H1 (cell line): ENCODE results near the gene GPR37. TPM values are rescaled to one million over a fixed set of nuclear protein-coding genes. Genes with fewer than 3 reads are reported as not detected.

Experiments used
- CTCF ChIA-PET: fragments of 300-600 bp; sonication (Branson Sonifier 250); formaldehyde crosslinking; loops from one replicate; lab custom pipeline; 2021; ENCODE audit not compliant: partially characterized antibody; lab: Charles Lee
- POLR2A ChIA-PET: fragments of 300-600 bp; sonication (Branson Sonifier 250); formaldehyde crosslinking; loops from one replicate; lab custom pipeline; 2021; ENCODE audit warnings: inconsistent platforms; ENCODE audit not compliant: partially characterized antibody; lab: Charles Lee
- DNase-seq, 2 experiments: peaks; one replicate each; pipeline versions ENCODE4 v3.0.0 to v3.0.0-alpha.2; 2010 to 2022; ENCODE audit warnings: low spot score in 2 of 2, low read depth in 1 of 2, mixed read lengths in 1 of 2
- FAIRE-seq: peaks from 2 replicates; lab custom pipeline; 2011; peaks lifted over from hg19 to GRCh38; lab: Jason Lieb, UNC
- H2AFZ ChIP-seq: 2 replicates; pipeline ENCODE4 v1.8.1; 2012; ENCODE audit warnings: low read length, inconsistent platforms
- H2AK5ac ChIP-seq: 2 replicates; pipeline ENCODE4 v1.6.1; 2013; ENCODE audit warnings: low read depth, low read length
- H2BK120ac ChIP-seq: replicated peaks from 2 replicates; pipeline ENCODE3; 2013; ENCODE audit warnings: low read depth, low read length, inconsistent platforms
- H2BK12ac ChIP-seq: 2 replicates; pipeline ENCODE4 v1.6.1; 2013; ENCODE audit warnings: low read depth, low read length
- H2BK15ac ChIP-seq: 2 replicates; pipeline ENCODE4 v1.6.1; 2013; ENCODE audit warnings: low read length
- H2BK20ac ChIP-seq: 2 replicates; pipeline ENCODE4 v1.6.1; 2013; ENCODE audit warnings: low read length
- H2BK5ac ChIP-seq: 2 replicates; pipeline ENCODE4 v1.6.1; 2013; ENCODE audit warnings: low read depth, low read length
- H3K14ac ChIP-seq: 2 replicates; pipeline ENCODE4 v1.6.1; 2013; ENCODE audit warnings: inconsistent platforms; ENCODE audit not compliant: insufficient read length
- H3K18ac ChIP-seq: 2 replicates; pipeline ENCODE4 v1.6.1; 2013; ENCODE audit warnings: low read length; ENCODE audit errors: extremely low read depth
- H3K23ac ChIP-seq: 2 replicates; pipeline ENCODE4 v1.6.1; 2013; ENCODE audit warnings: inconsistent platforms; ENCODE audit not compliant: insufficient read length
- H3K23me2 ChIP-seq: 2 replicates; pipeline ENCODE4 v1.6.1; 2013; ENCODE audit warnings: low read depth, low read length
- H3K27ac ChIP-seq: 2 replicates; pipeline ENCODE4 v1.6.1; 2011; ENCODE audit warnings: low read depth, low read length, inconsistent platforms
- H3K27me3 ChIP-seq, 4 experiments: replicated peaks in 1 of 4; 1 replicate in 1 of 4; 2 replicates in 3 of 4; pipeline versions ENCODE4 v1.6.1 to v1.8.1; 2011 to 2013; ENCODE audit warnings: low read length in 3 of 4, mild to moderate bottlenecking in 3 of 4, inconsistent platforms in 2 of 4, mixed read lengths in 2 of 4, moderate library complexity in 1 of 4; ENCODE audit not compliant: control insufficient read depth in 3 of 4, insufficient read depth in 3 of 4; ENCODE audit errors: extremely low read depth in 1 of 4
- H3K36me3 ChIP-seq, 4 experiments: 2 replicates each; pipeline versions ENCODE4 v1.6.1 to v1.8.1; 2011 to 2013; ENCODE audit warnings: mild to moderate bottlenecking in 4 of 4, low read length in 3 of 4, moderate library complexity in 2 of 4, control low read depth in 1 of 4, inconsistent platforms in 1 of 4; ENCODE audit not compliant: insufficient read depth in 4 of 4, control insufficient read depth in 2 of 4
- H3K4ac ChIP-seq: replicated peaks from 2 replicates; pipeline ENCODE3; 2013; ENCODE audit warnings: low read length, low read depth, mixed read lengths, inconsistent platforms; ENCODE audit not compliant: insufficient read length
- H3K4me1 ChIP-seq, 4 experiments: replicated peaks in 1 of 4; 1 replicate in 1 of 4; 2 replicates in 3 of 4; pipeline versions ENCODE4 v1.6.1 to v1.8.1; 2011 to 2013; ENCODE audit warnings: low read length in 3 of 4, inconsistent platforms in 2 of 4, mixed read lengths in 1 of 4; ENCODE audit not compliant: insufficient read depth in 4 of 4, control insufficient read depth in 3 of 4
- H3K4me2 ChIP-seq, 2 experiments: 2 replicates each; pipeline versions ENCODE4 v1.6.1 to v1.8.1; 2011 to 2013; ENCODE audit warnings: low read depth in 2 of 2, low read length in 2 of 2, control low read depth in 1 of 2, inconsistent platforms in 1 of 2, mild to moderate bottlenecking in 1 of 2; ENCODE audit not compliant: insufficient read depth in 1 of 2
- H3K4me3 ChIP-seq, 4 experiments: fragments of 200-600, 300-600 bp in 1 of 4; sonication (generic), shearing (Covaris generic), sonication (Bioruptor Twin) in 1 of 4; 2 replicates each; pipeline versions ENCODE4 v1.5.1 to v1.8.1; 2011 to 2016; ENCODE audit warnings: low read length in 4 of 4, low read depth in 3 of 4, control low read depth in 2 of 4, inconsistent platforms in 2 of 4, mild to moderate bottlenecking in 2 of 4, mixed read lengths in 1 of 4, moderate library complexity in 1 of 4; ENCODE audit not compliant: insufficient read depth in 2 of 4; ENCODE audit errors: extremely low read depth in 1 of 4
- H3K56ac ChIP-seq: replicated peaks from 2 replicates; pipeline ENCODE3; 2013; ENCODE audit warnings: low read depth, mild to moderate bottlenecking, mixed read lengths, low read length, inconsistent platforms; ENCODE audit not compliant: insufficient read length
- H3K79me1 ChIP-seq: 2 replicates; pipeline ENCODE4 v1.6.1; 2013; ENCODE audit warnings: low read depth, low read length, control low read depth
- H3K79me2 ChIP-seq, 2 experiments: 2 replicates each; pipeline versions ENCODE4 v1.6.1 to v1.8.1; 2012 to 2013; ENCODE audit warnings: low read length in 2 of 2, mild to moderate bottlenecking in 2 of 2, inconsistent platforms in 1 of 2; ENCODE audit not compliant: insufficient read depth in 2 of 2, control insufficient read depth in 1 of 2
- H3K9ac ChIP-seq, 4 experiments: replicated peaks in 1 of 4; 1 replicate in 1 of 4; 2 replicates in 3 of 4; pipeline versions ENCODE4 v1.6.1 to v1.8.1; 2011 to 2013; ENCODE audit warnings: low read depth in 3 of 4, low read length in 3 of 4, control low read depth in 2 of 4, mild to moderate bottlenecking in 2 of 4, moderate library complexity in 2 of 4, inconsistent platforms in 1 of 4; ENCODE audit errors: extremely low read depth in 1 of 4
- H3K9me3 ChIP-seq, 2 experiments: 2 replicates each; pipeline versions ENCODE4 v1.6.1 to v1.8.1; 2012 to 2013; ENCODE audit warnings: mild to moderate bottlenecking in 2 of 2, moderate library complexity in 2 of 2, control low read depth in 1 of 2, inconsistent platforms in 1 of 2, low read depth in 1 of 2, low read length in 1 of 2, mixed read lengths in 1 of 2; ENCODE audit not compliant: insufficient read depth in 2 of 2
- H4K20me1 ChIP-seq, 2 experiments: replicated peaks in 1 of 2; 2 replicates each; pipeline versions ENCODE3 to v1.8.1; 2011 to 2013; ENCODE audit warnings: inconsistent platforms in 2 of 2, low read length in 2 of 2, mild to moderate bottlenecking in 1 of 2; ENCODE audit not compliant: insufficient read depth in 2 of 2, control insufficient read depth in 1 of 2
- H4K5ac ChIP-seq: 2 replicates; pipeline ENCODE4 v1.6.1; 2013; ENCODE audit warnings: low read length, low read depth, mixed read lengths, inconsistent platforms; ENCODE audit not compliant: insufficient read length
- H4K8ac ChIP-seq: 2 replicates; pipeline ENCODE4 v1.8.0; 2013; ENCODE audit warnings: mild to moderate bottlenecking, moderate library complexity, low read length, inconsistent platforms; ENCODE audit not compliant: insufficient read depth; ENCODE audit errors: extremely low read depth
- H4K91ac ChIP-seq: replicated peaks from 2 replicates; pipeline ENCODE3; 2013; ENCODE audit warnings: low read length, mixed read lengths, inconsistent platforms; ENCODE audit not compliant: insufficient read length
- EGR1 ChIP-seq: IDR thresholded peaks from 2 replicates; pipeline ENCODE4 v1.6.1; 2011; ENCODE audit warnings: low read depth, low read length, borderline replicate concordance
- SIRT6 ChIP-seq: IDR thresholded peaks from one replicate; pipeline ENCODE4 v1.7.1; 2012; ENCODE audit warnings: low read length, inconsistent platforms
- polyA plus RNA-seq, 7 experiments: library from polyadenylated mRNA; depleted of rRNA in 3 of 7; stranded (reverse) in 5 of 7; unstranded in 2 of 7; fragments of >200 nt in 5 of 7; fragments of 200-250 nt in 2 of 7; gene quantifications; 1 replicate in 5 of 7; 2 replicates in 1 of 7; 4 replicates in 1 of 7; pipeline versions ENCODE4 v1.2.1 to v1.2.3, GENCODE V29; 2011 to 2013; ENCODE audit warnings: missing spikeins in 2 of 7, mixed read lengths in 2 of 7
- total RNA-seq: library from RNA; stranded (reverse); fragmentation: NEBNext Ultra II Directional; extraction: Animal tissue kit (Norgen Biotek cat#: 25700); gene quantifications from 2 replicates; pipeline ENCODE4 v1.2.1, GENCODE V29; 2021
- TF ChIP-seq, protein P1 (sequence below): IDR thresholded peaks from 2 replicates; pipeline ENCODE4 v1.6.1; 2011; ENCODE audit warnings: low read depth, mild to moderate bottlenecking, low read length; ENCODE audit not compliant: insufficient read depth

Gene GPR37
- total and polyA plus RNA-seq, 2 of the 8 experiments (the other 6 are each of a cell fraction or from before 2014, with no cell fraction given), result 1.5 to 17.4 TPM

DNA sequence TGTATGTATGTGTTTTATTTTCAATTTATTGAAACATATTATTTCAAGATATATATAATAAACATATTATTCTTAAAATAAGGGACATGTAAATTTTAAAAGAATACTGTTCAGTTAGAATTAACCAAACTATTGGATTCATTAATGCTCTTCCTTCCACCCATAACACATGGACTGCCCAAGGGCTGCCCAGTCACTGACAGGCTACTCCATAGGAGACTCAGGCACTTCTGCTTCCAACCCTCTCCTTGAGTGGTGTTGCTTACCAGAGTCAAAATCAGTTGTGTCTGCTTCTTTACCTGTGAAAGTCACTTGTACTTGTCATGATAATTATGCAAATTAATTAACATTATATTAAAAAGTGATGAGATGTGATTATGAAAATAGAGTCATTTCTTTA lies 9.8 kb upstream of the GPR37 start:
- H3K27me3 ChIP-seq, result no peaks in the 10 kb centered on the region
- no peaks in the 10 kb centered on the region for H3K9me3 ChIP-seq
- H3K56ac ChIP-seq, result no peak overlapping the region
- no peak overlapping the region for H2AFZ ChIP-seq
- DNase-seq (no peak), FAIRE-seq (no peak)
- H3K4me2 ChIP-seq, result no peak overlapping the region
- no peak overlapping the region for H3K4ac ChIP-seq
- H2BK120ac ChIP-seq, result no peak overlapping the region
- no peak overlapping the region for H3K23ac ChIP-seq
- H3K79me1 ChIP-seq, result no peaks in the 10 kb centered on the region
- H2BK5ac ChIP-seq, result no peak overlapping the region
- H3K14ac ChIP-seq, result no peak overlapping the region
- H3K4me3 ChIP-seq, result no peak overlapping the region
- H4K8ac ChIP-seq, result no peak overlapping the region
- no peaks in the 10 kb centered on the region for H3K36me3 ChIP-seq
- TF ChIP-seq EGR1, result no peak
- TF ChIP-seq SIRT6, result no peak
- TF ChIP-seq, protein P1, sequence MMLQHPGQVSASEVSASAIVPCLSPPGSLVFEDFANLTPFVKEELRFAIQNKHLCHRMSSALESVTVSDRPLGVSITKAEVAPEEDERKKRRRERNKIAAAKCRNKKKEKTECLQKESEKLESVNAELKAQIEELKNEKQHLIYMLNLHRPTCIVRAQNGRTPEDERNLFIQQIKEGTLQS, result no peak
- ChIA-PET POLR2A (no interaction called here), CTCF (interaction anchor here (1.4 kb wide), 1 partner anchor 499 kb away, joined by 5 read pairs; no protein-coding TSS in a partner anchor)
- no peak overlapping the region for H2AK5ac ChIP-seq
- H4K5ac ChIP-seq, result no peak overlapping the region
- H3K79me2 ChIP-seq, result no peaks in the 10 kb centered on the region
- no peaks in the 10 kb centered on the region for H4K20me1 ChIP-seq
- H2BK12ac ChIP-seq, result no peak overlapping the region
- H4K91ac ChIP-seq, result no peak overlapping the region
- H2BK15ac ChIP-seq, result no peak overlapping the region
- no peak overlapping the region for H2BK20ac ChIP-seq
- no peaks in the 10 kb centered on the region for H3K23me2 ChIP-seq
- no peak overlapping the region for H3K27ac ChIP-seq
- H3K4me1 ChIP-seq, result no peaks in the 10 kb centered on the region
- H3K18ac ChIP-seq, result no peak overlapping the region
- no peak overlapping the region for H3K9ac ChIP-seq
